ENCODE data around the gene RLBP1.

Gene RLBP1

GRCh38 chr15:89197503-89197971 lies 23.8 kb downstream of the RLBP1 start:
- peaks cover 22% of the 10 kb centered on the region for H3K4me1 ChIP-seq (ENCODE audit: control insufficient read depth, insufficient read depth, low read length)
- no peak overlapping the region for H3K4me3 ChIP-seq (ENCODE audit: low read depth, low read length)
- CTCF ChIA-PET = interaction anchor here (0.6 to 7.0 kb wide), 7 partner anchors 9 to 161 kb away, joined by 3 to 64 read pairs (median 4); no protein-coding TSS in a partner anchor
- TF ChIP-seq ZNF776 (tag by site-specific recombination; IDR thresholded peaks at IDR 0.05; ENCODE audit: borderline replicate concordance) = no peak
- no peak for TF ChIP-seq ZBTB17 (tag by site-specific recombination; IDR thresholded peaks at IDR 0.05)
- no peak for TF ChIP-seq ZNF221 (tag by site-specific recombination; IDR thresholded peaks at IDR 0.05; ENCODE audit: borderline replicate concordance)
- no peak for TF ChIP-seq ZNF398 (tag by site-specific recombination; IDR thresholded peaks at IDR 0.05)
- 0 out of 2 replicates have a peak, but pooled peaks have one; percentile 21 for TF ChIP-seq ZNF600 (tag by site-specific recombination; IDR thresholded peaks at IDR 0.05)
- TF ChIP-seq ZNF202 (tag by site-specific recombination; IDR thresholded peaks at IDR 0.05; ENCODE audit: borderline replicate concordance) = no peak
- TF ChIP-seq SCRT2 (tag by site-specific recombination; IDR thresholded peaks at IDR 0.05) = no peak
- TF ChIP-seq ZNF341 (tag by site-specific recombination; IDR thresholded peaks at IDR 0.05; ENCODE audit: low read depth) = peak; percentile 83
- no peak for TF ChIP-seq EGR2 (tag by site-specific recombination; IDR thresholded peaks at IDR 0.05; ENCODE audit: low read depth)
- TF ChIP-seq GLIS2 (tag by site-specific recombination; IDR thresholded peaks at IDR 0.05) = 0 out of 2 replicates have a peak, but pooled peaks have one; percentile 17
- peak; percentile 69 for TF ChIP-seq ZNF335 (tag by site-specific recombination; conservative IDR thresholded peaks at IDR 0.05)
- no peak for TF ChIP-seq ZNF785 (tag by site-specific recombination; IDR thresholded peaks at IDR 0.05)
- TF ChIP-seq KLF9 (tag by site-specific recombination; IDR thresholded peaks at IDR 0.05; ENCODE audit: low read depth) = no peak
- peak; percentile 37; the same call in 1 of the 2 replicates for TF ChIP-seq GLIS1 (tag by site-specific recombination; IDR thresholded peaks at IDR 0.05)
- H3K9me3 ChIP-seq (ENCODE audit: control insufficient read depth, insufficient read depth, low read depth, low read length) = no peaks in the 10 kb centered on the region
- H3K36me3 ChIP-seq (ENCODE audit: control insufficient read depth in 2 of 2, insufficient read depth in 1 of 2, low read length in 2 of 2) = peaks cover 6 to 23% of the 10 kb centered on the region in 2 experiments
- POLR2A ChIA-PET = interaction anchor here (0.6 to 1.4 kb wide), 3 partner anchors 9 to 378 kb away, joined by 4 read pairs; partner anchors contain the start of gene TICRR
- H3K27ac ChIP-seq (ENCODE audit: extremely low read depth, low read depth, low read length) = peak overlapping the region; percentile 19; the same call in 1 of the 2 replicates

- peaks cover 6 to 26% of the 10 kb centered on the region in 2 experiments for H3K36me3 ChIP-seq (ENCODE audit: control insufficient read depth in 2 of 2, insufficient read depth in 1 of 2, low read length in 2 of 2)
- no peak overlapping the region for H3K27ac ChIP-seq (ENCODE audit: extremely low read depth, low read depth, low read length)
- CTCF ChIA-PET = interaction anchor here (0.6 to 7.0 kb wide), 9 partner anchors 10 to 306 kb away, joined by 3 to 64 read pairs (median 4); no protein-coding TSS in a partner anchor
- POLR2A ChIA-PET = interaction anchor here (0.6 to 1.4 kb wide), 3 partner anchors 10 to 378 kb away, joined by 4 read pairs; partner anchors contain the start of gene TICRR
- peaks cover 22% of the 10 kb centered on the region for H3K4me1 ChIP-seq (ENCODE audit: control insufficient read depth, insufficient read depth, low read length)
- no peak overlapping the region for H3K4me3 ChIP-seq (ENCODE audit: low read depth, low read length)
- H3K9me3 ChIP-seq (ENCODE audit: control insufficient read depth, insufficient read depth, low read depth, low read length) = no peaks in the 10 kb centered on the region
- peak; percentile 97 for TF ChIP-seq SCRT2 (tag by site-specific recombination; IDR thresholded peaks at IDR 0.05)
- no peak; the same call in 1 of the 2 replicates for TF ChIP-seq KLF1 (tag by site-specific recombination; IDR thresholded peaks at IDR 0.05)
- 0 out of 2 replicates have a peak, but pooled peaks have one; percentile 45 for TF ChIP-seq ZEB2 (tag by site-specific recombination; IDR thresholded peaks at IDR 0.05)
- TF ChIP-seq TSHZ1 (tag by site-specific recombination; IDR thresholded peaks at IDR 0.05; ENCODE audit: borderline replicate concordance) = 0 out of 2 replicates have a peak, but pooled peaks have one; percentile 5
- TF ChIP-seq PRDM10 (tag by site-specific recombination; IDR thresholded peaks at IDR 0.05) = 0 out of 2 replicates have a peak, but pooled peaks have one; percentile 31
- peak; percentile 82 for TF ChIP-seq GFI1B (tag by site-specific recombination; IDR thresholded peaks at IDR 0.05)
- TF ChIP-seq ZNF292 (tag by site-specific recombination; IDR thresholded peaks at IDR 0.05; ENCODE audit: borderline replicate concordance, low read depth) = no peak
- TF ChIP-seq KLF8 (tag by site-specific recombination; IDR thresholded peaks at IDR 0.05) = 0 out of 2 replicates have a peak, but pooled peaks have one; percentile 27
- TF ChIP-seq GLI4 (tag by site-specific recombination; IDR thresholded peaks at IDR 0.05) = no peak
- TF ChIP-seq OSR2 (tag by site-specific recombination; IDR thresholded peaks at IDR 0.05) = no peak
- peak; percentile 60; the same call in 1 of the 2 replicates for TF ChIP-seq ZNF692 (tag by site-specific recombination; IDR thresholded peaks at IDR 0.05)
Measured at GRCh38 chr15:89196994-89197393, 24.4 kb downstream of the RLBP1 start.

Measured in HEK293 (cell line).